ENCODE measurements around the gene CPNE5. TPM values are rescaled to one million over a fixed set of nuclear protein-coding genes. Genes with fewer than 3 reads are reported as not detected.

CPNE5 gene
- total RNA-seq, 1 donor = 0.18 TPM

DNA sequence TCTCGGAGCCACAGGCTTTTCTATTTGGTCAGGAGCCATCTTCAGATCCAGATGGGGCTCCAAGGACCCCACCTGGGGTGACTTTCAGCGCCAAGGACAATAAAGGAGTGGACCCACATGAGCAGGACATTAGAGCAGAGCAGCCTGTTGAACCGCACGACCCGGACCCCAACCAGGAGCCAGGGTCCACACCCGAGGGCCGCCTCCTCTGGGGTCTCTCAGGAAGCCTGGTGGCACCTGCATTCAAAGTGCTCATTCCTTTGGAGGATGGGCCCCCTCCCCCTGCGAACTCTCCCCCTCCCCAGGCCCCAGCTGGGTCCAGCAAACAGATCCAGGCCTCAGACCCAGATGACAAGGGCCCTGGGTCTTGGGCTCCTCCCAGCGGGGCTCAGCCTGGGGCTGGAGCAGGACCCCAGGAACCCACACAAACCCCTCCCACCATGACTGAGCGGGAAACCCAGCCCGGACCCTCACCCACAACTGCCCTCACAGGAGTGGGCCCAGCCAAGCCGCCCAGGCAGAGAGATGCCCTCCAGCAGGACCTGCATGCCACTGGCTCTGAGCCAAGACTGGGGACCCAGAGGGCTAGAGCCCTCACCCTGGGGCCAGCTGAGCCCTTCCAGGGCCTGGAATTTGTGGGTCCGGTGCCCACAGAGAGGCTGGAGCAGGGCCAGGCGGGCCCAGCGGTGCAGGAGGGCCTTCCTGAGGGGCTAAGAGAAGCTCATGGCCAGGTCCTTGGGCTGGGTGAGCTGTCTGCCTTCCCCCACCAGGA, 117.7 kb downstream of the CPNE5 start:
- DNase-seq (ENCODE audit: low read depth) = no peak
- H3K4me3 ChIP-seq (ENCODE audit: low read depth, low read length) = no peak overlapping the region
- TF ChIP-seq, protein P1, sequence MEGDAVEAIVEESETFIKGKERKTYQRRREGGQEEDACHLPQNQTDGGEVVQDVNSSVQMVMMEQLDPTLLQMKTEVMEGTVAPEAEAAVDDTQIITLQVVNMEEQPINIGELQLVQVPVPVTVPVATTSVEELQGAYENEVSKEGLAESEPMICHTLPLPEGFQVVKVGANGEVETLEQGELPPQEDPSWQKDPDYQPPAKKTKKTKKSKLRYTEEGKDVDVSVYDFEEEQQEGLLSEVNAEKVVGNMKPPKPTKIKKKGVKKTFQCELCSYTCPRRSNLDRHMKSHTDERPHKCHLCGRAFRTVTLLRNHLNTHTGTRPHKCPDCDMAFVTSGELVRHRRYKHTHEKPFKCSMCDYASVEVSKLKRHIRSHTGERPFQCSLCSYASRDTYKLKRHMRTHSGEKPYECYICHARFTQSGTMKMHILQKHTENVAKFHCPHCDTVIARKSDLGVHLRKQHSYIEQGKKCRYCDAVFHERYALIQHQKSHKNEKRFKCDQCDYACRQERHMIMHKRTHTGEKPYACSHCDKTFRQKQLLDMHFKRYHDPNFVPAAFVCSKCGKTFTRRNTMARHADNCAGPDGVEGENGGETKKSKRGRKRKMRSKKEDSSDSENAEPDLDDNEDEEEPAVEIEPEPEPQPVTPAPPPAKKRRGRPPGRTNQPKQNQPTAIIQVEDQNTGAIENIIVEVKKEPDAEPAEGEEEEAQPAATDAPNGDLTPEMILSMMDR (IDR thresholded peaks at IDR 0.05; ENCODE audit: insufficient read depth, low read length) = no peak

DNA sequence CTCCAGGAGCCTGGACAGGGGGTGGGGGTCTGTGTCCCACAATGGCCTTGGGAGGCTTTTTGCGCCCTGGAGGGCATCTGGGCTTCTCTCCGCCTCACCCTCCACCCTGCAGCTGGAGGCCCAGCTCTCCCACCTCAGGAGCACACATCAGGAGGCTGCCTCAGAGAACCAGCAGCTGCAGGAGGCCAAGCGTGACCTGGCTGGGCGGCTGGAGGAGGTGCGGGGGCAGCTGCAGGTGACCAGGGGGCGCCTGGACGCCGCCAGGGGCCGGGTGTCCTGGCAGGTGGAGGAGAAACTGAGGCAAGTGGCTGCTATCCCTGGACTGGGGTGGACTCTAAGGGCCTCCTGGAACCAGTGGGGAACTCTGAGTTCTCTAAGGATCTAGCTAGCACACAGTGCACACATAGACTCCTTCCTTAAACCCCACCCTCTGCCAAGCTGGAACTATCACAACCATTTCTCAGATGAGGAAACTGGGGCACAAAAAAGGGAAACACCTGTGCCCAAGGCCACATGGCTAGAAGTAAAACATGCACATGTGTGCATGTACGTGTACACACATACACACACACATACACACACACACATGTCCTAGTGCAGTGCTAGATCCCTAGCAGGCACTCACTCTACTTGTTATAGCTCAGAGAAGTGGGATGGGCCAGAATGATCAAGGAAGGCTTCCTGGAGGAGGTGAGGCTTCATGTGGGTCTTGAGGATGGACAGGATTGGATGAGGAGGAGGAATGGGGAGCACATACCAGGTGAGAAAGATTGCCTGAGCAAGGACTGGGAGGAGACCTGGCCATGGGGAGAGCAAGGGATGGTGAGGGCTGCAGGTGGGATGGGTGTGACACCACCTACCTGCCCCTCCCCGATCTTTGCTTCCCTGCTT, 118.7 kb downstream of the CPNE5 start:
- no peak overlapping the region for H3K4me3 ChIP-seq (ENCODE audit: low read depth, low read length)
- TF ChIP-seq, protein P1 (IDR thresholded peaks at IDR 0.05; ENCODE audit: insufficient read depth, low read length) = no peak
- DNase-seq (ENCODE audit: low read depth) = no peak

DNA sequence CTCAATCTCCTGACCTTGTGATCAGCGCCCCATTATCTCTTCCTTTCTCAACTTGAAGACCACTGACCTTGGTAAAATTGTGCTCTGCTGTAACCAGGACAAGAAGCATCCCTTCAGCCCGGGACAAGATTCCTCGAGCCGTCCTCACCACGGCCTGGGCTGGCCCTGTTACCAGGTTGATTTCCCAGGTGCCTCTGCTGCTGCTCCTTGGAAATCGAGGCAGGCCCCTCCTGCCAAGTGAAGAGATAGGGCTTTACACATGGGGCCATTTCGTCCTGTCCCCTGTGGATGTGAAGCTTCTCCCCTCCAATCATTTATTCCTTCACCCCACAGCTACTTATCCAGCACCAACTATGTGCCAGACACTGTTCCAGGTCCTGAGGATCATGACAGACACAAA, 120.1 kb downstream of the CPNE5 start:
- DNase-seq (ENCODE audit: low read depth) = no peak

DNA sequence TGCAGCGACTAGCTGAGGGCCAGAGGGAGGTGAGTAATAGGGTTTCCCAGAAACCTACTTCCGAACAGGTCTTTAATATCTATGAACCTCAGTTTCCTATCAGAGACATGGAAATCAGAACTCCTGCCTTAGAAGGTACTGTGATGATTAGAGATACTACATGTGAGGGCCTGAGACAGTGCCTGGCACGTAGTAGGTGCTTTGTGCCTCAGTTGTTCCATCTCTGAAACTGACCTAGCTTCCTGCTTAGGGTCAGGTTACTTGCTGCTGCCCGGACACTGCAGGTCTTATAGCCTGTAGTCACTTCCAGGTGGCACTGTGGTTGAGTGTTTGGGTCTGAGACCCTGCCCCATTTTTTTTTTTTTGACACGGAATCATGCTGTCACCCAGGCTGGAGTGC, 120.7 kb downstream of the CPNE5 start:
- no peak for DNase-seq (ENCODE audit: low read depth)
- TF ChIP-seq, protein P1 (IDR thresholded peaks at IDR 0.05; ENCODE audit: insufficient read depth, low read length) = no peak
- no peak overlapping the region for H3K4me3 ChIP-seq (ENCODE audit: low read depth, low read length)

More for the DNA sequence above, 120.1 kb downstream of the CPNE5 start:
- H3K4me3 ChIP-seq (ENCODE audit: low read depth, low read length) = no peak overlapping the region
- TF ChIP-seq, protein P1 (IDR thresholded peaks at IDR 0.05; ENCODE audit: insufficient read depth, low read length) = no peak

DNA sequence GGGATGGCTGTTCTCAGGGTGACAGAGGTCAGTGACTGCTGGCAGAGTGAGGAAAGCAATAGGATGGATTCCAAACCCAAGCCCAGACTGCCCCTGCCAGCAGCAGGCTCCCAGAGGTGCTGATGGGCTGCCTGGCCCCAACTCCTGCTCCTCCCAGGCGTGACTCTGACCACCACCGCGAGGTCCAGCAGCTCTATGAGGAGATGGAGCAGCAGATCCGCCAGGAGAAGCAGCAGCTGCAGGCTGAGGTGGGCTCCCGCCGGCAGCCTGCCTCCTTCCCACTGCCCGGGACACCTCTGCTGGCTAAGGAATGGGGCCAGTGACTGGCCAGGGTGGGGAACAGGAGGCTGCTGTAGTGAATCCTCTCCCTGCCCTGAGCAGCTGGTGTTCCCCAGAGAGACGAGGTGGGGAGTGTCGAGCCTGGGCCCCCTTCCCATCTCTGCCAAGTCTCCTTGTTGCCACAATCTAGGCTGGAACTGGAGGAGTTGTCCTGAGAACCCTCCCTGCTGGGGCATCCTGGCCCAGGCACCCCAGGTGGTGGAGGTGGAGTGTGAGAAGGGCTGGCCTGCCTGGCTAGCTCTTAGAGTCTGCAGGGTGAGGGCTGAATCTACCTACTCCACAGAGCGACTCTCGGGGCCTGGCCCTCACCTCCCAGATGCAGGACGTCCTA, 121.2 kb downstream of the CPNE5 start:
- TF ChIP-seq, protein P1 (IDR thresholded peaks at IDR 0.05; ENCODE audit: insufficient read depth, low read length) = no peak
- no peak for DNase-seq (ENCODE audit: low read depth)
- H3K4me3 ChIP-seq (ENCODE audit: low read depth, low read length) = no peak overlapping the region

DNA sequence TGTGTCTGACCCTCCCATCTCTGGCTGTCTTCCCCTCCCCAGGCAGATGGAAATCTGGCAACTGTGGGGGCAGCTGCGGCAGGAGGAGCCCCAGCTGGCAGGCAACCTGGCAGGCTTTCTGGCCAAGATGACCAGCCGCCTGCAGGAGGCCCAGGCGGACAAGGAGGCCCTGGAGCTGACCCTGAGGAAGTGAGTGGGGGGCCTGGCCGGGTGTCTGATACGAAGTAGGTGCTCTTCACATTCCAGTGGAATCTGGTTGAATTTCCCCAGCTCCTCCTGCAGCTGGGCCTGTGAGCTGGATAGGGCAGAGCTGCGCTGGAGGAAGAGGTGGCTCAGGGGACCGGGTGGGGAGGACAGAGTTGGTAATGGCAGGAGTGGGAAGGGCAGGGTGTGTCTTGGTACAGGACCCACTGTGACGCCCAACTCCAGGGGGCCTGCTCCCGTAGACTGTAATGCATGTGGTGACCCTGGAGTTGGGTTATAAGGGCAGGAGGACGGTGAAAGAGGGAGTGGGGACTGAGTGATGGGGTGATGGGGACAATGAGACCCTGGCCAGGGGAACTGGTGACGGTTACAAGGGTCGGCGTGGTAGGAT, 121.9 kb downstream of the CPNE5 start:
- TF ChIP-seq, protein P1 (IDR thresholded peaks at IDR 0.05; ENCODE audit: insufficient read depth, low read length) = no peak
- H3K4me3 ChIP-seq (ENCODE audit: low read depth, low read length) = no peak overlapping the region
- no peak for DNase-seq (ENCODE audit: low read depth)

Data from fibroblast of the aortic adventitia (primary cell).